Activated CD4-positive, alpha-beta T cell treated with anti-CD3 and anti-CD28 coated beads for 24 hours (primary cell): ENCODE results near the gene MTMR8.
"Not testable (repeated sequence)": the region's sequence is repeated elsewhere in the genome, so short reads cannot be mapped to it uniquely, and the experiment has no call there.

Experiments used
- DNase-seq, 2 donors: peaks; one replicate each; pipeline ENCODE4 v3.0.0-alpha.2; 2020; ENCODE audit warnings: low read depth in 2 of 2

The MTMR8 gene

GRCh38 chrX:64394874-64395567 lies at the start of gene MTMR8:
MTMR8 (minus strand) TSS chrX:64395452; CDS start chrX:64395363, 89 bp downstream.
- peak; percentile 60 to 61 for DNase-seq

DNA sequence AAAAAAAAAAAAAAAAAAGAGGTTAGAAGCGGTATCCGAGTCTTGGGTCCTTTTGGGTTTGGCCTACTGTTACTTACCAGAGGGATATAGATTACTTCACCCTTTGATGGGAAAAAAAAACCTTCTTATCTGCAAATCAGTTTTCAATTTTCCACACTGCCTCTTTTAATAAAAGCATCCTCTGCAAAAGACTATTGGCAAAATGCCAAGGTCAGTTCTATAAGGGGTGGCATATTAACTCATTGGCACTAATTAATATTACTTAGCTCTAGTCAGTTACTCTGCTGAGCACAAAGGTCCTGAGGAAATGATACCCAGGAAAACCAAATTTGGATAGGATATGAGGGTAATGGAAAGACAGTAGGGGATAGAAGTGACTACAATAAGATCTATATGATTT lies 44.3 kb upstream of the MTMR8 start:
- DNase-seq: no peak

GRCh38 chrX:64437665-64438064 lies 42.4 kb upstream of the MTMR8 start:
- DNase-seq: no peak

GRCh38 chrX:64437218-64437617 lies 42.0 kb upstream of the MTMR8 start:
- no peak for DNase-seq

DNA sequence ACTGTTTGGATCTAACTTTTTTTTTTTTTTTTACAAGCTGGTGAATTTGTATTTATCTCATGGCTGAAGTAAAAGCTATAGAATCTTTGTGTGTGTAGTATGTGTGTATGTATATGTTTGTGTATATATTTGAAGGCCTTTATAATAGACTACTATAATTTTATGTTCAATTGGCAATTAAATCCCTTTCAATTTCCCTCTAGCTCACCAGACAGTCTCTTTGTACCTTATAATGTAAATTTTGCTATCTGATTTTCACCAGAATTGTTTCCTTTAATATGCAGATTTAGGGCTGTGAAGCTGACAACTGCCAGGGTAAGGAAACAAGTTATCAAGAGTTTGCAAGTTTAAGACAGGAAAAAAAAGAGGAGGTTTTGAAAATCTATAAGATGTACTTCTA lies 33.1 kb upstream of the MTMR8 start:
- no peak for DNase-seq

GRCh38 chrX:64427787-64428186 lies 32.5 kb upstream of the MTMR8 start:
- no peak for DNase-seq

GRCh38 chrX:64427281-64427680 lies 32.0 kb upstream of the MTMR8 start:
- no peak for DNase-seq

DNA sequence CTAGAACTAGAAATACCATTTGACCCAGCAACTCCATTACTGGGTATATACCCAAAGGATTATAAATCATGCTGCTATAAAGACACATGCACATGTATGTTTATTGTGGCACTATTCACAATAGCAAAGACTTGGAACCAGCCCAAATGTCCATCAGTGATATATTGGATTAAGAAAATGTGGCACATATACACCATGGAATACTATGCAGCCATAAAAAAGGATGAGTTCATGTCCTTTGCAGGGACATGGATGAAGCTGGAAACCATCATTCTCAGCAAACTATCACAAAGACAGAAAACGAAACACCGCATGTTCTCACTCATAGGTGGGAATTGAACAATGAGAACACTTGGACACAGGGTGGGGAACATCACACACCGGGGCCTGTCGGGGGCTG lies 14.5 kb upstream of the MTMR8 start:
- DNase-seq: not testable (repeated sequence)

GRCh38 chrX:64398088-64398487 lies 2.8 kb upstream of the MTMR8 start:
- DNase-seq: no peak

GRCh38 chrX:64395568-64395929 lies 297 bp upstream of the MTMR8 start:
- DNase-seq: no peak

GRCh38 chrX:64394059-64394873 lies 986 bp downstream of the MTMR8 start:
- DNase-seq: no peak

DNA sequence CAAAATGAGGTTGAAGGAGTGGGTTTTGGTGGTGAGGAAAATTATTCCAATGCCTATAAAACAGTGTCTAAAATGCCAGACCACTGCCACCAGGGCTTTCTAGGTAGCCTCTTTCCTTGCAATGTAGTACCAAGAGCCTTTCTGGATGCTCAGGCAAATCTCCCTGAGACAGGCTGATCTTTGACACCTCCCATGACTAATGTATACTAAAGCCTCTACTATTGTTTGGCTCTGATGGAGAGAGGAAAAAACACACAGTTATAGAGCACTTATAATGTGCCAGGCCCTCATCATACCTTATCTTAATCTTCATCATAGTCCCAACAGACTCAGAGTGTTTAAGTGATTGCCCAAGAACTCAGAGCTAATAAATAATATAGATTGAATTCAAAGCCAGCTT lies 5.8 kb downstream of the MTMR8 start:
- DNase-seq: no peak

DNA sequence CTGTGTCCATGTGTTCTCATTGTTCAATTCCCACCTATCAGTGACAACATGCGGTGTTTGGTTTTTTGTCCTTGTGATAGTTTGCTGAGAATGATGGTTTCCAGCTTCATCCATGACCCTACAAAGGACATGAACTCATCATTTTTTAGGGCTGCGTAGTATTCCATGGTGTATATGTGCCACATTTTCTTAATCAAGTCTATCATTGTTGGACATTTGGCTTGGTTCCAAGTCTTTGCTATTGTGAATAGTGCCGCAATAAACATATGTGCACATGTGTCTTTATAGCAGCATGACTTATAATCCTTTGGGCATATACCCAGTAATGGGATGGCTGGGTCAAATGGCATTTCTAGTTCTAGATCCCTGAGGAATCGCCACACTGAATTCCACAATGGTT lies 14.5 kb downstream of the MTMR8 start:
- DNase-seq: not testable (repeated sequence)

DNA sequence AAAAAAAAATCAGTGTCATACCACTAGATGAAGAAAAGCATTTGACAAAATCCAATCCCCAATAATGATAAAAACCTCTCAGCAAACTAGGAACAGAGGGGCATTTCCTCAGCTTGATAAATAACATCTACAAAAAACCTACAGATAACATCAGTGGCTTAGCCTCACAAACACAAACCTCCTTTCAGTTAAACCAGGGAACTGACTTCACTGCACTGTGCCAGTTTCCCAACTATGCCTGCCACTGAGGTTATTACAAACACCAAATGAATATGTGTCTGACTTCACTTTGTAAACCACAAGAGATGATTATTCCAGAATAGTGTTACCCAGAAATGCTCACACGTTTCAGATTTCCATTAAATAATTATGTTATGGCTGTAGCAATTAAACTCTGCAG lies 15.3 kb downstream of the MTMR8 start:
- no peak for DNase-seq

DNA sequence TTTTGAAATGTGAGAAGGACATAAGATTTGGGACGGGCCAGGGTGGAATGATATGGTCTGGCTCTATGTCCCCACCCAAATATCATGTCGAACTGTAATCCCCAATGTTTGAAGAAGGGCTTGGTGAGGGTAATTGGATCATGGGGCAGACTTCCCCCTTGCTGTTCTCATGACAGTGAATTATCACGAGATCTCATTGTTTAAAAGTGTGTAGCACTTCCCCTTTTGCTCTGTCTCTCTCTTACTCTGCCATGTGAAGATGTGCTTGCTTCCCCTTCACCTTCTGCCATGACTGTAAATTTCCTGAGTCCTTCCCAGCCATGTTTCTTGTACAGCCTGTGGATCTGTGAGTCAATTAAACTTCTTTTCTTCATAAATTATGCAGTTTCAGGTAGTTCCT lies 17.5 kb downstream of the MTMR8 start:
- no peak for DNase-seq

DNA sequence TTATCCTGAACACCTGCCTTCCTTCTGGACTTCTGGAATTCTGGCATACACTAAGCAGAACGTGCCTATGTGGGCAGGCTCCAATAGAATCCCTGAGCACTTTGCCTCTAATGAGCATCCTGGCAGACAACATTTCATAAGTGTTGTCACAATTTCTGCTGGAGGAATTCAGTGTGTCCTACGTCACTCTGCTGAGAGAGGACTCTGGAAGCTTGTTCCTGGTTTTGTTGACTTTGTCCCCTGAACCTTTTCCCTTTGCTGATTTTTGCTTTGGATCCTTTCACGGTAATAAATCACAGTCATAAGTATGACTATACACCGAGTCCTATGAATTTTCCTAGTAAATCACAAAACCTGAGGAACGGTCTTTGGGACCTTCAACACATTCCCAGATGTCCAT lies 43.2 kb downstream of the MTMR8 start:
- DNase-seq: no peak

- DNase-seq: no peak
Measured at GRCh38 chrX:64350521-64350920, 44.7 kb downstream of the MTMR8 start.

- no peak for DNase-seq
Measured at GRCh38 chrX:64350047-64350446, 45.2 kb downstream of the MTMR8 start.

- no peak for DNase-seq
Measured at GRCh38 chrX:64342811-64343210, 52.4 kb downstream of the MTMR8 start.

DNA sequence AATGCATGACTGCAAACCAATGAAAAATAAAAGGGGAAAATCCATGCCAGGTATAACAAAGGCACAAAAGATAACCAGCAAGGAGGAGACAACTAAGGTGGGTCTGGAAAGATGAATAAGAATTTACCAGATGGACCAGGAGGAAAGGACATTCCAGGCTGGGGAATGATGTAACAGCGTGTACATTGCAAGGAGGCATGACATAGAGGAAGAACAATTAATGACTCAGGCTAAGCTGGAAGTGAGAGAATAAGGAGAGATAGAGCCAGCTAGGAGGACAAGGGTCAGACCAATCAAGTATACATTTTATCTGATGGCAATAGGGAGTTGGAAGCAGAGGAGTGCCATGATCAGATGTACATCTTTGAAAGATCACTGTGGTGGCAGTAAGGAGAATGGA lies 57.0 kb downstream of the MTMR8 start:
- DNase-seq: no peak

GRCh38 chrX:64334467-64334866 lies 60.8 kb downstream of the MTMR8 start:
- DNase-seq: no peak

DNA sequence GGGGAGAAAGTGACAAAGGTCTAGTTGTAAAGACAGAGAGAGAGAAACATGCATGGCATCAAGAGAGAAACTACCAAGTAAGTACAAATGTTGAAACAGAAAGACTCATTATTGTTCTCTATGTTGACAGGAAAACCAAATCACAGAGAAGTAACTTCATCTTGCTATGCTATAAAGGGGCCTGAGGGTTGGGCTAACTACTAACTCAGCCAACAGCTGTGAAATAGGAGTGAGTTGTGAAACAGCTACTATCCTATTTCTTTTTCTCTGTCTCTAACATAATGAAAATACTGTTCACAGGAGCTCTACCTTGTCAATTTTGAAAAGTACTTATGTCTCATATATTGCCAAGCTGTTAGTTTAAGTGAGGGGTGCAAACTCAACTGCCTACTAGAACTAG lies 65.0 kb downstream of the MTMR8 start:
- DNase-seq: no peak

DNA sequence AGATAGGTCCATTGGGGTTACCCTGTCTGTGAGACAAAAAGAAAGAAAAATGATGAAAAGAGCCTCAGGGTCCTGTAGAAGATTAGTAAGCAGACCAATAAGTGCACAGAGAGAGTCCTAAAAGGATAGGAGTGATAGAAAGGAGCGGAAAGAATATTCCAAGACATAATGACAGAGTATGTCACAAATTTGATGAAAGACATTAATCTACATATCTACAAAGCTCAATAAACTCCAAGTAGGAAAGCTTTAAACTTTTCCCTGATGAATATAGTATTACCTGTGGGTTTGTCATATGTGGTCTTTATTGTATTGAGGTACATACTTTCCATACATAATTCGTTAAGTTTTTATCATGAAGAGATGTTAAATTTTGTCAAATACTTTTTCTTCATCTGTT lies 73.7 kb downstream of the MTMR8 start:
- DNase-seq: no peak
